Astrocyte of the spinal cord (primary cell): ENCODE data around the gene RNLS.

Source experiments
- DNase-seq: peaks from one replicate; pipeline ENCODE4 v3.0.0; 2011; ENCODE audit warnings: low read depth, low spot score
- H3K4me3 ChIP-seq: 2 replicates; pipeline ENCODE4 v1.5.1; 2011; ENCODE audit warnings: low read depth, mild to moderate bottlenecking, low read length, moderate library complexity
- CTCF ChIP-seq: IDR thresholded peaks from 2 replicates; pipeline ENCODE4 v1.5.1; 2012; ENCODE audit warnings: low read depth, mild to moderate bottlenecking, low read length, inconsistent platforms
- in situ Hi-C: cut with HindIII; loops from 2 replicates; pipeline ENCODE4 v1.10.0; 2017; ENCODE audit warnings: low sequenced_read_pairs

The RNLS gene

GRCh38 chr10:88477343-88478085 lies 105.6 kb downstream of the RNLS start:
- no peak for DNase-seq

GRCh38 chr10:88474884-88475844 lies 108.0 kb downstream of the RNLS start:
- in situ Hi-C loops: no loop called here

More at GRCh38 chr10:88477343-88478085, 105.6 kb downstream of the RNLS start:
- in situ Hi-C loops: no loop called here
- no peak overlapping the region for H3K4me3 ChIP-seq
- no peak for TF ChIP-seq CTCF

GRCh38 chr10:88473989-88474883 lies 108.9 kb downstream of the RNLS start:
- no peak overlapping the region for H3K4me3 ChIP-seq
- in situ Hi-C loops: no loop called here
- no peak for DNase-seq
- no peak for TF ChIP-seq CTCF

More at GRCh38 chr10:88474884-88475844, 108.0 kb downstream of the RNLS start:
- no peak overlapping the region for H3K4me3 ChIP-seq
- DNase-seq: no peak
- no peak for TF ChIP-seq CTCF

GRCh38 chr10:88472540-88472939 lies 110.6 kb downstream of the RNLS start:
- TF ChIP-seq CTCF: no peak
- no peak for DNase-seq
- H3K4me3 ChIP-seq: no peak overlapping the region
- in situ Hi-C loops: no loop called here

GRCh38 chr10:88471899-88472298 lies 111.2 kb downstream of the RNLS start:
- DNase-seq: no peak
- in situ Hi-C loops: no loop called here
- no peak for TF ChIP-seq CTCF
- no peak overlapping the region for H3K4me3 ChIP-seq

- in situ Hi-C loops: no loop called here
- DNase-seq: no peak
- no peak for TF ChIP-seq CTCF
- H3K4me3 ChIP-seq: no peak overlapping the region
Measured at GRCh38 chr10:88467835-88468485, 115.2 kb downstream of the RNLS start.
